Fibroblast of villous mesenchyme (primary cell): ENCODE measurements around the gene BUD23. TPM values are rescaled to one million over a fixed set of nuclear protein-coding genes. Genes with fewer than 3 reads are reported as not detected.
A peak's percentile ranks its signal among the peaks of the same experiment; 100 is the strongest.
"Not testable (repeated sequence)": the region's sequence is repeated elsewhere in the genome, so short reads cannot be mapped to it uniquely, and the experiment has no call there.

Source experiments
- DNase-seq: peaks from one replicate; pipeline ENCODE4 v3.0.0-alpha.2; 2010; ENCODE audit warnings: low read depth
- H3K4me3 ChIP-seq: 2 replicates; pipeline ENCODE4 v1.5.1; 2011; ENCODE audit warnings: low read depth, mild to moderate bottlenecking, low read length
- total RNA-seq: library from RNA; depleted of rRNA; stranded (reverse); fragments of >200 nt; gene quantifications from 2 replicates; pipeline ENCODE4 v1.2.3, GENCODE V29; 2012
- TF ChIP-seq, protein P1 (sequence below): IDR thresholded peaks from 2 replicates; pipeline ENCODE4 v1.5.1; 2012; ENCODE audit warnings: low read depth, mild to moderate bottlenecking, low read length; ENCODE audit not compliant: insufficient read depth

Gene BUD23
- total RNA-seq, 1 donor: 39.7 TPM

- H3K4me3 ChIP-seq: no peak overlapping the region
- TF ChIP-seq, protein P1, sequence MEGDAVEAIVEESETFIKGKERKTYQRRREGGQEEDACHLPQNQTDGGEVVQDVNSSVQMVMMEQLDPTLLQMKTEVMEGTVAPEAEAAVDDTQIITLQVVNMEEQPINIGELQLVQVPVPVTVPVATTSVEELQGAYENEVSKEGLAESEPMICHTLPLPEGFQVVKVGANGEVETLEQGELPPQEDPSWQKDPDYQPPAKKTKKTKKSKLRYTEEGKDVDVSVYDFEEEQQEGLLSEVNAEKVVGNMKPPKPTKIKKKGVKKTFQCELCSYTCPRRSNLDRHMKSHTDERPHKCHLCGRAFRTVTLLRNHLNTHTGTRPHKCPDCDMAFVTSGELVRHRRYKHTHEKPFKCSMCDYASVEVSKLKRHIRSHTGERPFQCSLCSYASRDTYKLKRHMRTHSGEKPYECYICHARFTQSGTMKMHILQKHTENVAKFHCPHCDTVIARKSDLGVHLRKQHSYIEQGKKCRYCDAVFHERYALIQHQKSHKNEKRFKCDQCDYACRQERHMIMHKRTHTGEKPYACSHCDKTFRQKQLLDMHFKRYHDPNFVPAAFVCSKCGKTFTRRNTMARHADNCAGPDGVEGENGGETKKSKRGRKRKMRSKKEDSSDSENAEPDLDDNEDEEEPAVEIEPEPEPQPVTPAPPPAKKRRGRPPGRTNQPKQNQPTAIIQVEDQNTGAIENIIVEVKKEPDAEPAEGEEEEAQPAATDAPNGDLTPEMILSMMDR: no peak
Measured at GRCh38 chr7:73716318-73716890, 33.0 kb downstream of the BUD23 start.

DNA sequence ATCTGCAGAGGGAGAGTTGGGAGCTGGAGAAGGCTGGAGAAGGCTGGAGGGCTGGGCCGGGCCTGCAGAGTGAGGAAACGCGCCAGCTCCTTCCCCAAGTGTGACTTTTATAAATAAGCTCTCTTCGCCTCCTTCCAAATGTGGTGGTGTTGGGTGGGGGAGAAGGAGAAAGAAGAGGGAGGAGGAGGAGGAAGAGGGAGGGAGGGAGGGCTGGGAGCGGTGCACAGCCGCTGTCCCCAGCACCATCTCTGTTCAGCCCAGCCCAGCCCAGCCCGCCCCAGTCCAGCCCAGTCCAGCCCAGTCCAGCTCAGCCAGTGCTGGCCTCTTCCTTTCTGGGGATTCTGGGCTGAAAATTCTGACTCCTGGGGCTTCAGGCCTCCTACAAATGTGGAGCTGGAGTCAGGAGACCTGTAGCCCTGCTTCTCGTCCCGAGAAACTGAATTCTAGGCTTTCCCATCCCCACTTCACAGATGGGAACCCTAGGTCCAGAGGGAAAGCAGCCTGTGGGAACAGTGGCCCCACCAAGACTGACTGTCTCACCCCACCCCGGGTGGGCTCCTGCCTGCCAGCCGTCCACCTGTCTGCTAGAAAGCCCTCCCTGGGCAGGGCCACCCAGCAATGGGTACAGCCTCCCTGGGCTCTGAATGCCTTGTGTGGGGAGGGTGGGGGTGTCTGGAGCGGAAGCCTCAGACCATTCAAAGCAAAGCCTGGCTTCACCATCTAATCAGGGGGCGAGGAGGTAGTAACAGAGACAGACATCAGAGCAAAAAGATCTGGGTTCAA, 33.8 kb downstream of the BUD23 start:
- TF ChIP-seq, protein P1: no peak
- peak overlapping the region; percentile 77 for H3K4me3 ChIP-seq
- peak; percentile 37 for DNase-seq

More at GRCh38 chr7:73716318-73716890, 33.0 kb downstream of the BUD23 start:
- DNase-seq: no peak

DNA sequence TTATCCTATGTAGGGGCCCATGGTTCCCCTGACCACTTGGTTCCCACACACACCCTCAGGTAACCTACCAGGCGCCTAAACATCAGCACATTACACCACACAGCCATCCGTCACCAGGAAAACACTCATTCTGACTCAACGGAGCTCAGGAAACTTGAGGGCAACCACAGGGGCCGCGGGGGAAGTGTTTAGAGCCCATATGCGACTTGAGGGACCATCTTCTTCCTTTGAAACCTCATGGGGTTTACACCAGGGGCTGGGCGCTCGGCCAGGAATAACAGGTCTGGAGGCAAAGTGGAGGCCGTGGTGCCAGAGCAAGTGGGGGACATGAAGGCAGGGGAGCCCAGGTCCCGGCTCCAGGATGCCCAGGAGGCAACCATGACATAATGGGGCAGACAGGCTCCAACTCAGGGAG, 34.6 kb downstream of the BUD23 start:
- TF ChIP-seq, protein P1: no peak
- peak overlapping the region; percentile 77 for H3K4me3 ChIP-seq
- peak; percentile 85 for DNase-seq

DNA sequence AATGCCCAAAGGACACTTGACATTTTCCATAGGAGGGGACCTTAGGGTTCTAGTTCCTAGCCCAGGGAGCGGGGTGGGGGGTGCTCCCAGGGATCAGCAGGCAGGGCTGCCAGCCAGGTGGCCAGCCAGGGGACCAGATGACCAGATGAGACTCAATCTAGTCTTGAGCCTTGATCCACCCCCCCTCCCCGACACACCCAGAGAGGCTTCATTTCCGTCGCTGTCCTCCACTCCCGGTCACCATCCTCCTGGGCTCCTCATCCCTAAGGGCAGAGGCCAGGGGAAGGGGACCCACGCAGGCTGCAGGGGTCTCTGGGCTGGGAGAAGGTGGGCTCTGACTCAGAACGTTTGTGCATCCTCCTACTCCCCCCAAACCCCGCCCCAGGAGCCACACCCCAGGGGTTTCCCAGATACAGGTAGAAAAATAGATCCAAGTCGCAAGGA, 35.1 kb downstream of the BUD23 start:
- no peak for DNase-seq
- TF ChIP-seq, protein P1: no peak
- H3K4me3 ChIP-seq: peak overlapping the region; percentile 77

- peak; percentile 64 for DNase-seq
- H3K4me3 ChIP-seq: peak within 1 kb of the TSS; percentile 77
- TF ChIP-seq, protein P1: no peak
Measured at GRCh38 chr7:73718905-73719805, 35.8 kb downstream of the BUD23 start, which contains the start of gene STX1A. TSS of gene STX1A (minus strand) at chr7:73719669. CDS start at chr7:73719631, 38 bp downstream.

DNA sequence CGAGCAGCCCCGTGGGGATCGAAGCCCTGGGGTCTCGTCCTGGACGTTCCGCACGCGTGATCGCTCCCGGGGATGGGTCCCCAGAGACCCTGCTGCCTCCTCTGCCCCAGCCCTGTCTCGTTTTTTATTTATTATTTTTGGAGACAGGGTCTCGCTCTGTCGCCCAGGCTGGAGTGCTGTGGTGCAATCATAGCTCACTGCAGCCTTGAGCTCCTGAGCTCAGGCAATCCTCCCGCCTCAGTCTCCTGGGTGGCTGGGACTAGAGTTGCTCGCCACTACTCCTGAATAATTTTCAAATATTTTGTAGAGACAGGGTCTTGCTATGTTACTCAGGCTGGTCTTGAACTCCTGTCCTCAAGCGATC, 36.4 kb downstream of the BUD23 start:
- TF ChIP-seq, protein P1: no peak
- DNase-seq: no peak
- H3K4me3 ChIP-seq: peak overlapping the region; percentile 60

- H3K4me3 ChIP-seq: not testable (repeated sequence)
Measured at GRCh38 chr7:73720443-73720842, 37.0 kb downstream of the BUD23 start.

More at GRCh38 chr7:73720443-73720842, 37.0 kb downstream of the BUD23 start:
- not testable (repeated sequence) for DNase-seq
